Myocyte (in vitro differentiated cells): ENCODE results near the gene ANKK1. TPM values are rescaled to one million over a fixed set of nuclear protein-coding genes. Genes with fewer than 3 reads are reported as not detected.

Experiments
- DNase-seq: peaks from one replicate; pipeline ENCODE4 v3.0.0-alpha.2; 2012; ENCODE audit warnings: low read depth
- polyA plus RNA-seq: library from polyadenylated mRNA; unstranded; fragments of >200 nt; gene quantifications from one replicate; pipeline ENCODE4 v1.2.1, GENCODE V29; 2012; ENCODE audit warnings: missing spikeins
- total RNA-seq: library from RNA; depleted of rRNA; stranded (reverse); fragments of >200 nt; gene quantifications from 2 replicates; pipeline ENCODE4 v1.2.3, GENCODE V29; 2014

Gene ANKK1, protein sequence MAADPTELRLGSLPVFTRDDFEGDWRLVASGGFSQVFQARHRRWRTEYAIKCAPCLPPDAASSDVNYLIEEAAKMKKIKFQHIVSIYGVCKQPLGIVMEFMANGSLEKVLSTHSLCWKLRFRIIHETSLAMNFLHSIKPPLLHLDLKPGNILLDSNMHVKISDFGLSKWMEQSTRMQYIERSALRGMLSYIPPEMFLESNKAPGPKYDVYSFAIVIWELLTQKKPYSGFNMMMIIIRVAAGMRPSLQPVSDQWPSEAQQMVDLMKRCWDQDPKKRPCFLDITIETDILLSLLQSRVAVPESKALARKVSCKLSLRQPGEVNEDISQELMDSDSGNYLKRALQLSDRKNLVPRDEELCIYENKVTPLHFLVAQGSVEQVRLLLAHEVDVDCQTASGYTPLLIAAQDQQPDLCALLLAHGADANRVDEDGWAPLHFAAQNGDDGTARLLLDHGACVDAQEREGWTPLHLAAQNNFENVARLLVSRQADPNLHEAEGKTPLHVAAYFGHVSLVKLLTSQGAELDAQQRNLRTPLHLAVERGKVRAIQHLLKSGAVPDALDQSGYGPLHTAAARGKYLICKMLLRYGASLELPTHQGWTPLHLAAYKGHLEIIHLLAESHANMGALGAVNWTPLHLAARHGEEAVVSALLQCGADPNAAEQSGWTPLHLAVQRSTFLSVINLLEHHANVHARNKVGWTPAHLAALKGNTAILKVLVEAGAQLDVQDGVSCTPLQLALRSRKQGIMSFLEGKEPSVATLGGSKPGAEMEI
- total RNA-seq = 0.26 TPM in 1 of 2 replicates, not detected in the other
- polyA plus RNA-seq = 0.34 TPM

DNA sequence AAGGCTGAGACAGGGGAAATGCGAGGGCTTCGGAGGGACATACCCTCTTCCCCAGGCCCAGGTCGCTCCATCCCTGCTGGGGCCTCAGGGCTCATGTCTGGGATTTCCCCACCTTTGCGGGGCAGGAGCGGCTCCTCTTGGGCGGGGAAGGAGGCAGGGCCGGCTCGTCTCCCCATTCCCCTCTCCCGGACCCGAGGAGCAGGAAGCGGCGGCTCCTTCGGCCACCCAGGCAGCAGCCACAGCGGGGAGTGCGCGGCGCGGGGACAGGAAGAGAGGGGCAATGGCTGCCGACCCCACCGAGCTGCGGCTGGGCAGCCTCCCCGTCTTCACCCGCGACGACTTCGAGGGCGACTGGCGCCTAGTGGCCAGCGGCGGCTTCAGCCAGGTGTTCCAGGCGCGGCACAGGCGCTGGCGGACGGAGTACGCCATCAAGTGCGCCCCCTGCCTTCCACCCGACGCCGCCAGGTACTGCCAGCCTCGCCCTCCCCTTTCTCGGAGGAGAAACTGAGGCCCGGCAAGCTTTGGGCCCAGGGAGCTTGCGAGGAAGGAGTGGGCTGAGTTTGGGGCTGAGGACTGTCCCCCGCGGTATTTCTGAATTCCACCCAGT is at the start of gene ANKK1:
Gene ANKK1, plus strand, starts transcription at position 175 of the 607 bp plus-strand sequence. Its CDS starts 106 bp downstream, at position 281.
- no peak for DNase-seq

DNA sequence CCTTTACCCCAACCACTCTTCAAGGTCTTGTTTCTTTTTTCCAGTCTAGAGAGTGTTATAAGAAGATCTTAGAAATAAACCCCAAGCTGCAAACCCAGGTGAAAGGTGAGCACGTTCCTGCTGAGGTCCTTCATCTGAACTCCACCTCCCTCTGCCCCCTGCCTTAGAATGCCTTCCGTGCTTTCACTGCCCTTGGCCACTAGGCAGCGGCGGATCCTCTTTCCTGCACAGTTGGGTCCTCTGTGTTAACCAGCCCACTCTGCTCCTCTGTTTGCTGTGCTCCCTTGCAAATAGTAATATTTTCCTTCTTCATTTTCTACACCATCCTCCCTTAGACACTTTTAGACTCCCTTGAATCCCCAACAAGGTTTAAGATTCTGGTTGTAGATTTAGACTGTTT is 48.8 kb upstream of the ANKK1 start:
- no peak for DNase-seq

DNA sequence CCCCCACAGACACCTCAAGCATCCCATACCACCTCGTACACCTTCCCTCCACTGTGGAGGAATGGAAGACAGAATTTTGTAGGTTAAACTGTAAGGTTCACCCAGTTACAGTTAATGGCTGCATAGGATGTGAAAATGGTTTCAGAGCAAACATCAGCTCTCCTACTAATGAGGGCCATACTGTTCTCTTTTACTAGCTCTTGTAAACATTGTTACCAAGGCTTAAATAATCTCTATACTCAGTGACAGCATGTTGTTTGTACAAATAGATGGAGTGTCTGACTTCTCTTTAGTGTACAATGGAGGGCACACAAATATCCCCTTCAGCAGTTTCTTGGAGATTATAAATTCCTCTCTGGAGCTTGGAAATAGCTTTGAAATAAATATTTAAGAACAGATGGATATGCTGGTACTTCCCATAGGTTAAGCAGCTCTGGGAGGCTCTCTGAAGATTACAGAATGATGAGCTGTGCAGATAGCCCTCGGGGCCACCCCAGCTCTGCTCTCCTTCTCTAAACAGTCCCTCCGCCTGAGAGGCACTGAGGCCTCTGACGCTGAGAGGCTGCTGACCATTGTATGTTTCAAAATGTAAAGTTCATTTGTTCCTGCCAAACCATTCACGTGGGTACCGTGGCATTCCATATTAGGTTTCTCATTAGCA is 47.5 kb upstream of the ANKK1 start:
- no peak for DNase-seq

DNA sequence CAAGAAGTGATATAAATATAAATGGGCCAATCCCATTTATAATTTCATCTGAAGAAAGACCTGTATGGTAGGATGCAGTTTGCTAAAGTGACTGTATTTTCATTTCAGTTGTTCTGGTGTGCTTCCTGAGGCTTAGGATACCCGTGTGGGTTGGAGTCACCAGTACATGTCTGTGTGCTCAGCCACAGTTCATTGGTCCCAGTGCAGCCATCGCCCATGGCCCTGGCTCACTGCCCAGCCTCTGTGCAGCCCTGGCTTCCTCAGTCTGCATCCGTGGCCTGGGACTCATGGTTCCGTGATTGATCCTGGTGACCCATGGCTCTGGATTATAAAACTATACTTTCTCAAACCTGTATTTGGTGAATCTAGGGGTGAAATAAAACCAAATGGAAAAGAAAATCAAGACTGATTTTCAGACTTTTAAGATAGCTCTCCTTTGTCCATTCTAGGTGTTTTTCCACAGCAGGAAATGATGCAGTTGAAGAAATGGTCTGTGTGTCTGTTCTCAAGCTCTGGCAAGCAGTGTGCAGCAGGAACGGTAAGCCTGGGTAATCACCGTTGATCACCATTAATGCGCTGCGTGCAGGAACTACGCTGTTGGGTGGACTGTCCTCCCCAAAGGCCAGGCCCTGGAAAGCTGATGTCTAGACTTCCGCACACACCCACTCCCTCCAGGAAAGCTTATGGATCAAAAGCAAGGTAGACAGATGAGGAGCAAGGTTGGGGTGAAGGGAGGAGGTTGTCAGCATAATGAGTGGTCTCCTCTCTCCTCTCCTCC is 46.0 kb upstream of the ANKK1 start:
- no peak for DNase-seq

DNA sequence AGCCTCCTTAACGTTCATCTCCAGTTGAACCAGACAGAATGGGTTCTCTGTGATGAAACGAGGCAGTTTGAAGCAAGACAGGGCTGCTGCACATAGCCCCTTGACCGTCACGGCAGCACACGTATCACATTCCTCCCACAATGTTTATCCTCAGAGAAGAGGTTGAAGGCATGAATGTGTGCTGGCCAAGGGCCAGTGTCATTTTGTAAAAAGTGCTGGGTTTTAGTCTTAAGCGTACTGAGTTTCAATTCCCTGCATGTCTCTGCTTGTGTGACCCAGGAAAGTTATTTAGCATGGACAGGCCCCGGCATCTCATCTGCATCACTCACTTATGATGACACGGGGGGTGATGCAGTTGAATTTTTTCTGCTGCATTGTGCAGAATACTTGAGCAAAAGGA is 41.6 kb upstream of the ANKK1 start:
- no peak for DNase-seq

DNA sequence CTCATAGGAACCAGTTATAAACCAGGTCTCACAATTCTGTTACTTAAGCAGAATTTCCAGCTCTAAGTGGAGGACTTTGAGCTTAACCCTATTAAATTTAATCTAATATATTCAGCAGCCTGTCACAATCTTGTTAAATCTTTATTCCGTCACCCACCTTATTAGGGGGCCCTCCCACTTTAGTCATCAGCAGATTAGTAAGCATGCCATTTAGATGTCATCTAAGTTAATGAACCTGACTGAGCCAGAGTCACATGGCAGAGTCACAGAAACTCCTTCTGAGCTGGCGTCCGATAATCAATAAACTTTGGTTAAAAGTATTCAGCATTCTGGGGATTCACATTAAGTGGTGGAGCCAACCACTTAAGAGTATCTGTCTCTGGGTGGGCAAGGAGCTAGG is 38.1 kb upstream of the ANKK1 start:
- no peak for DNase-seq

DNA sequence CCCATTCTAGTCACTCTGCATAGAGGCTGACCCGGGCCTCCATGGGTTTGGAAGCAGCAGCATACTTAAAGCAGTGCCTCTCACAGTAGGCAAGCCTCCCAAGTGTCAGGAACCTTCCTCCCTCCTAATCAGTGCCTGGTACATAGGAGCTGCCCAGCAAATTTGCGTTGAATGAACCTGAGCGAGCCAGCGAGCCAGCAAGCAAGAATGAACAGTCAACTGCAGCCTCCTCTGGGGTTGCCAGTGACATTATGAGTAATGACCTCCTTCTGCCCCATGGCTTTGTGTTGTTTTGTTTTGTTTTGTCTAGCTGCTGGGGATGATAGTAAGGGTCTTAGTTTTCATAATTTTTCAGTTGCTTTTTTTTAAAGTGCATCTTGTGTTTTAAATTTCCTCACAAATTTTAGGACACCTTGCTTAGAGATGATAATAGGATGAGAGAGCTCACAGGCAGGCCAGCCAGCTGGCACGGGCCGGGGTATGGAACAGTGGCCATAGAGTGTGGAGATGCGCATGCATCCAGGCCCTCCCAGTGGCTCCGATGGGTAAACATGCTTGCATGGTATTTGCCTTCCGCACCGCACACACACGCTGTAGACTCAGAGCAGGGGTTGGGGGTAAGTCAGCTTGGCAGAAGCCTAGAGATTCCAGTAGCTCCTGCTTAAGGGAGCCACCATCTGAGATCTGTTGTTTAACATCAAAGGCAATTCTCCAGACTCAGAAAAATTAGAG is 37.1 kb upstream of the ANKK1 start:
- no peak for DNase-seq

DNA sequence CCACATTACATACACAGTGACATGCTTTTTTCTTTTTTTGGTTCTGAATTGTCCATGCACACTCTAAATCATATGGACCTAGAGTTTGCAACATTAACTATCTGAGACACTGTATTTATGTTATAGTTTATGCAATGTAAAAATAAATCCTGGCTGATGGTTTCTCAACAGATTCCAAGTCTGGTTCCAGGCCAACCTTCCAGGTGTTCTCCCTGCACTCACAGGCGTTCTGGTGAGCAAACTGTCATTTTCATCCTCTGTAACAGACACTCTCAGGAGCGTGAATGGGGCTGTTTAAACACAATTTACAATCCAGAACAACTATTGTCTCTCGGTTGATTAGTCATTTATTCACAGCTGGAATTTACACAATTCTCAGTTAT is 36.5 kb upstream of the ANKK1 start:
- DNase-seq = no peak

DNA sequence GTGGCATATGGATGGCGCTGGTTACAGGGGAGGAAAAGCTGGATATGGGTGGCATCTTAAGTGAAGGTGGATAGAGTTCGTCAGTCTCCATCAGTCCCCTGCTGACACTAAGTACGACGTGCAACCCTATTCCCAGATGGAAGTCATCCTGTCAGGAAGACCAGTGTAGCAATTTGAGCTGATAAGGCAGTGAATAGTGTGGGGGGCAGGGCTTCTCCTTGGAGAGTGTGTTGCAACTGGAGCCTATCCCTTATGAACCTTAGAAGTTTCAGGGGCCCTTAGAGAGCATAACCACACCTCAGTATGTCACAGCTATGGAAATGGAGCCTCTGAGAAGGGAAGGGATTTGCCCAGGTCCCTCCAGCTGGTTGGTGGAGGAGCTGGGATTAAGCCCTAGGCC is 36.1 kb upstream of the ANKK1 start:
- no peak for DNase-seq

DNA sequence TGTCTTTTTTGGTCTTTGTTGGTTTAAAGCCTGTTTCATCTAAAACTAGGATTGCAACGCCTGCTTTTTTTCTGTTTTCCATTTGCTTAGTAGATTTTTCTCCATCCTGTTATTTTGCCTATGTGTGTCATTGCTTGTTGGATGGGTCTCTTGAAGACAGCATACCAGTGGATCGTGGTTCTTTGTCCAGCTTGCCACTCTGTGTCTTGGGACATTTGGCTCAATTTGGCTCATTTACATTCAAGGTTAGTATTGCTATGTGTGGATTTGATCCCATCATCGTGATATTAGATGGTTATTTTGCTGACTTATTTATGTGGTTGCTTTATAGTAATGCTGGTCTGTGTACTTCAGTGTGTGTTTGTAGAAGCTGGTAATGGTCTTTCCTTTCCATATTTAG is 31.4 kb upstream of the ANKK1 start:
- no peak for DNase-seq

DNA sequence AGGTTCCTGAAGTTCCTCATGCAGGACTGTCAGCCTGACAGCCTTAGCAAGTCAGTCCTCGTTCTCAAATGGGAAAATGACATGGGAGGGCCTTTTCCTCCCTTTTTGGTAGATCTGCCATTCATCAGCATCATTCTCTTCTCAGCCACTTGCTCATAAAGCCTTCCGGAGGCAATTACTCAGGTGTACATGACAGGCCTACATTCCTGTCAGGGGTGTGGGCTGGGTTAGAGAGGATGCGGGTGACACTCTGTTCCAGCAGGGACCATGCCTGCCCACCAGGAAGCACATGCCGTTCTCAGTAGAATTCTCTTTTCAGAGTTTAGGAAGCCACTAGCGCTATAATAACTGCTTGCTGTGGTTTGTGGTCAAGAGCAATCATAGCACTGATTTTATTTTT is 24.2 kb upstream of the ANKK1 start:
- DNase-seq = peak; percentile 31

DNA sequence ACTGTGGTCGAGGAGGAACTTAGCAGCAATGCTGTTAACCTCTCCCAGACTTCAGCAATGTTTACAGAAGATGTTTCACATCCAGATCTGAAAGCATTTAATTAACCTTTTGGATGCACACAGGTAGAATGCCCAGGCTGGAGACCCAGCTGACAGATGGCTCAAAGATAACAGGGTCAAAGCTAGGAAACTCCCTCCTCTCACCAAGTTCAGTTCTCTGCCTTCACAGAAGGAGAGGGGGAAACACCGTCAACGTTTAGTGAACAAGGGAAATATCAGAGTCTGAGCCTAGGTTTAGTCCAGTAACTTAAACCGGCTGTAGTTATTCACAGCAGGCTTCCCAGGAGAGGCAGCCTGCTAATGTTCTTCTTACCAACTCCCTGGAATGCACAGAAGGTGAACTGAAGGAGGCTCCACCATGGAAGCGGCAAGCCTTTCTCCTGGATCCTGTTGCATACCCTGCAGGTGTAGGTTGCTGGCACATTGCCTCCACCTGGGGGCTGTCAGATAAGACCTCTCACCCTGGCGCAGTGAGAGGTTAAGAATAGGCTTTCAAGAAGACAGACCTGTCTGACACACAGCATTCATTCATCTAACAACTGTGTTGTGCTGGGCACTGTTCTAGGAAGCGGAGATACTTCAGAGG is 23.5 kb upstream of the ANKK1 start:
- DNase-seq = no peak

DNA sequence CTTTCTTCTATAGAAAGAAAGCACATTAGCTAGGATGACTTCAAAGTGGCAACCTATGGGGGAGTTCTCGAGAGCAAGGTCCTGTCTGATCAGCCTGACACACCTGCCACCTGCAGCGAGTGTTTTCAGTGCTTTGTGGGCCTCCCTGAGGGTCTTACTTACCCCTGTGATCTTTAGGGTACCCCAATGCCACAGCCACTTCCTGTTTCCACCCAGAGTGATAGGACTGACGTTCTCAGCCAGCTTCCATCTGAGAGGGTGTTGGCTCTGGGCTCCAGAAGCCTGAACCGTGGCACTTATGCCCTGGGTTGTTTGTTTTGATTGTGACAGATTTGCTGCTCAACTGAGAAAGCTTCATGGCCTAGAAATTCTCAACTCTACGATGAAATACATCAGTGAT is 21.7 kb upstream of the ANKK1 start:
- DNase-seq = no peak

DNA sequence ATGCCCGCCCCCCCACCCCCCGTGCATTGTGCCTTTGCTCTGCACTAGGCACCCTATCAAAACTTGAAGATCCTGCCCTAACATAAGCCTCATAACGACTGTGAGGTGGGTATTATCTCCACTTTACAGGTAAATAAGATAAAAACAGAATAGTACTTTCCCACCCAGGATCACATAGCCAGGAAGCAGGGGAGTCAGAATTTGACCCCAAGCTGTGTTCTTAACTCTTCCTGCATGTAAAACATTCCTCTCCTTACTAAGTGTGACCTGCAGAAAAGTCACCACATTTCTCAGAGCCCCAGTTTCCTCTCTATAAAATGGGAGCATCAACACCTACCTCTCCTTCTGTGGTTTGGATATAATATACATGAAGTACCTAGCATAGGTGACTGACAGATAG is 18.2 kb upstream of the ANKK1 start:
- DNase-seq = no peak

DNA sequence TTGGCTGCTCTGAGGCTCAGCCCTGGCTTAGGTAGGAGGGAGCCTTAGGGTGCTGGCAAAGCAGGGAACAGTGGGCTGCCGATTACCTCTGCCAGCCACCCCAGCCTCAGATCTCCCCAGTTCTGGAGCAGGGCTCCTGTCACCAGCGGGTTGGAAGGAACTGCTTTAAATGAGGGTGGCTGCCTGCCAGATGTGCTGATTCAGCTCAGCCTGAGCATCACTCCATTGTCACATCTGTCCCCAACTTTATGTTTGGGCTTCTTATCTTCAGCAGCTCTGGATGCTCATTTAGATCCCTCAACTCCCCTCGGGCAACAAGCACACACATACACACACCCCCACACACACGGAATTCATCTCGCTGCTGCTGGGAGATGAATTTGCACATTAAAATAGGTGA is 16.9 kb upstream of the ANKK1 start:
- no peak for DNase-seq

DNA sequence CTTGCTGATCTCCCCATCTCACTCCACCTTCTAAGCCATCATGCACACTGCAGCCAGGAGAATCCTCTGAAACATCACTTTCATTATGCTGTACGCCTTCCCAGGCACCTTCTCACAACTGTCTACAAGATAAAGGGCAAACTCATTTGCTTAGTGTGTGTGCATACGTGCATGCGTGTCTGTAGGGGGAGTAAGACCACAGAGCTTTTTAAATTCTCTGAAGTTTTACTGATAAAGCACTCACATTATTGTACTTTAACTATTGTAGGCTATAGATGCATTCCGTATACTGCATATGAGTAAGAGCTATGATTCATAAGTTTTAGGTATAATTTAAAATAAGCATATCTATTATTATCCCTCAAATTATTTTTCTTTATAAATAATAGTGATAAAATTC is 15.3 kb upstream of the ANKK1 start:
- DNase-seq = no peak

DNA sequence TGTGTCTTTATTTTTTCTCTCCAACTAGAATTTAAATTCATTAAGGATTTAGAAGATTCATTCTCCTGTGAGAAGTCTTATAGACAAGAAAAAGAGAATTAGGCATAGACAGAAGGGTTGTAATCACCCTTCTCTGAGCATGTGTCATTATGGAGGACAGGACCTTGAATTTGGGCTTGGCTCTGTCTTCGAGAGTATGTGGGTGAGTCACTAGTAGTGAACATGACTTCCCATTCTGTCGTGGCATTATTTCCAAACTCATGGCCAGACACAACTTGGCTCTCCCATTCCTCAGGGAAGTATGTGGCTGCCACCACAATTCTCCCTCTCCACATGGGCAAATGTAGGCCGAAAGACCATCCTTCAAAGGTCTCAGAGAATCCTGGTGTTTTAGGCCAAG is 14.3 kb upstream of the ANKK1 start:
- DNase-seq = peak; percentile 63

DNA sequence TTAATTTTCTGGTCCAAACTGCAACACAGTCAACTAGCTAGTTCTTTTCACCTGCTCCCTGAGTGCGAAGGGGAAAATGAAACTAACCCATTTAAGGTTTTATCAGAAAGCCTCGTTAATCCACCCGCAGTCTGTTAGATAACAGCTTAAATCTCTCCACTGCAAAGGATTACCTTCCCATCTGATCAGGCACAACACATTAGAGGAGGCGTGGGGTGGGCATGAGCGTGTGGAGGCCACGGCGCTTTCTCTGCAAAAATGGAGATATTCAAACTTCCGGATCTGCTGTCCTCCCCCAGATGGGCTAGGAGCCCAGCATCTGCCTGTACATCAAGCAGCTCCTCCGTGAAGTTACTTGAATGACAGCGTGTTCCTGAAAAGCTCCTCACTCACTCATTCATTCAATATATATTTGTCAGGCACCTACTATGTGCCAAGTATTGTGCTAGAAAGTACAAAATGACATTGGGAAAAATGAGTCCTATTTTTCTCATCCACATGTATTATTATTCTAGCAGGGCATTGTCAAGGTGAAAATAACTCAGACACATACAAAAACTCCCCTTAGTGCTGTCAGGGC is 13.5 kb upstream of the ANKK1 start:
- DNase-seq = no peak

DNA sequence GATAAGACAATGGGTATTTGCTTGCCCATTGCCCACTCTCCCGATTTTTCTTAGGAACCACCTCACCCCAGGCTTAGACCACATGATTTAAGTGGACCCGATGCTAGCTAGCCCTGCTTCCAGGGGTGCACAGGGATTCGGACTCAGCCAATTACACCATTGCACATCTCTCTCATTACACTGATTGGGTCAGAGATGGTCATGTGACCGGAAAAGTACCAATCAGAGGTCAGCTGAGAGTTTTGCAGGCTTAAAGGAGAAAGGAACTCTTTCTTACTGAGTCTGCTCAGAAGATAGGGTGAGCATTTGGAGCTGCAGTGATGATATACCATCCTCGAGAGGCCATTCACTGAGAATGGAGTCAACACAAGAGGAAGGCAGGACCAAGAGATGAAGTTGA is 12.2 kb upstream of the ANKK1 start:
- DNase-seq = no peak
